ENCODE results near the gene NCAPD2. TPM values are rescaled to one million over a fixed set of nuclear protein-coding genes. Genes with fewer than 3 reads are reported as not detected.
"Not testable (repeated sequence)": the region's sequence is repeated elsewhere in the genome, so short reads cannot be mapped to it uniquely, and the experiment has no call there.

The NCAPD2 gene
- polyA plus RNA-seq, 1 donor = 32.0 TPM

DNA sequence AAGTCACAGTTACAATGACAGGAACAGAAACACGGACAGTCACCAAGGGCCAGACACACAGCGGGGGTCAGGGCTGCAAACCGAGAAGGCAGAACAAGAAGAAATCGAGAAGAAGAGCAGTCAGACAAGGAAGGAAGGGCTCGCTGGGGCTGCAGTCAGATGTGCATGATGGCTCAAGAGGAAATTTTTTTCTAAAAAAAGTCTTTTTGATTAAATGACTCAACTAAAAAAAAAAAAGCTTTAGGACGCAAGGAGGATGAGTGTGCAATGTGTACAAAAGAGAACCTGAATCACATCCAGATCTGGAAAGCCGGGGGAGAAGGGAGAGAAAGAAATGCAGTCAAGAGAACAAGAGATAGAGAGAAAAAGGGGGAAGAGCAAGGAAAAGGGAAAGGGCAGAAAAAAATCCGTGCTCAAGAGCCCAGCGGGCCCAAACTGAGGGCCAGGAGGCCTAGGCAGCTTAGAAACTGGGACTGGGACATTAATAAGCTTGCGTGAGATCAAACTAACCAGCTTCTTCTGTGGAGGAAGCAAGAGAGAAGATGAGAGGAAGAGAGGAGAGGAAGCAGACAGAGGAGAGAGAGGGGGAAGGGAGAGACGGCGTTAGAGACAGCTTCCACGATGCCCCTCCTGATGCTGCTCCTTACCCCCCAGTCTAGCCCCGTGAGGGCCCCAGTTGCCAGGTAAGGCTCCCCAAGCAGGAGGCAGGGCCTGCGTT lies 55.2 kb downstream of the NCAPD2 start:
- DNase-seq (ENCODE audit: low read depth) = no peak

DNA sequence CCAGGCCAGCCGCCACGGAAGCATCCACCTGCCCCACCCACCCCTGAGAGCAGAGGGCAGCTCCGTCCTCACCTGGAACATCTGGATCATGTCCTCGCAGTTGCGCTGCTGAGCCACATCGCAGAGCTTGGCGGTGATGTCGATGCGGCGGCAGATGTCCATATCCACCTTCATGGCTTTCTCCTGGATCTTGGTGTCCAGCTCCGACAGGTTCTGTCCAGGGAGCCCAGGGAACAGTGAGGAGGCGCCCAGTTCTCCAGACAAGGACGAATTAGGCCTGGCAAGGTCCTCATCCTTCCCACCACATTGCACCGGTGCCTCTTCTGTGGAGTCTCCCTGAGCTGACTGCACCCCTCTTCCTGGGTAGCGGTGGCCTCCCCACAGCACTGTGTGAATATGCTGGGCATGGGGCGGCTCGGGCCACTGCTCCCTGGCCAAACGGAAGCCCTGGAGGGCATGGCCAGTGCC lies 55.8 kb downstream of the NCAPD2 start:
- no peak for DNase-seq (ENCODE audit: low read depth)

- DNase-seq (ENCODE audit: low read depth) = no peak
Measured at GRCh38 chr12:6550294-6551062, 56.6 kb downstream of the NCAPD2 start.

DNA sequence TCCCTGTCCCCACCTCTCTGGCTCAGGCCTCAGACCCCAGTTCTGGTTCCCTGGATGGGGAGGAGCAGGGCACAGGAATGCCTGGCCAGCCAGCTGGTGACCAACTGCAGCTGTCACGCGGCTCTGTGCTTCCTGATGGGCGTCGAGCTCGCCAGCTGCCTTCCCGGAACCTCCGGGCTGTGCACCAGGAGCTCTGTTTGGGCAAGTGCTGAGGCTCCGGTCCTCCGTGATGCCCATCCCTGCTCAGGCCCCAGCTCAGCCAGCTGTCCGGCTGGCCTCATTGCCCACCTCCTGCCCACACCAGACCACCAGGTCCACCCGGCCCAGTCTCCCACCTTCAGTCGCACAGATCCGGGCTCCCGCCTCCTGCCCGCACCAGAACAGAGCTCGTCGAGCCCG lies 57.2 kb downstream of the NCAPD2 start:
- DNase-seq (ENCODE audit: low read depth) = no peak

- DNase-seq (ENCODE audit: low read depth) = no peak
Measured at GRCh38 chr12:6551496-6552139, 57.7 kb downstream of the NCAPD2 start.

- DNase-seq (ENCODE audit: low read depth) = no peak
Measured at GRCh38 chr12:6552140-6552551, 58.2 kb downstream of the NCAPD2 start.

GRCh38 chr12:6553051-6553868 lies 59.4 kb downstream of the NCAPD2 start:
- no peak for DNase-seq (ENCODE audit: low read depth)

DNA sequence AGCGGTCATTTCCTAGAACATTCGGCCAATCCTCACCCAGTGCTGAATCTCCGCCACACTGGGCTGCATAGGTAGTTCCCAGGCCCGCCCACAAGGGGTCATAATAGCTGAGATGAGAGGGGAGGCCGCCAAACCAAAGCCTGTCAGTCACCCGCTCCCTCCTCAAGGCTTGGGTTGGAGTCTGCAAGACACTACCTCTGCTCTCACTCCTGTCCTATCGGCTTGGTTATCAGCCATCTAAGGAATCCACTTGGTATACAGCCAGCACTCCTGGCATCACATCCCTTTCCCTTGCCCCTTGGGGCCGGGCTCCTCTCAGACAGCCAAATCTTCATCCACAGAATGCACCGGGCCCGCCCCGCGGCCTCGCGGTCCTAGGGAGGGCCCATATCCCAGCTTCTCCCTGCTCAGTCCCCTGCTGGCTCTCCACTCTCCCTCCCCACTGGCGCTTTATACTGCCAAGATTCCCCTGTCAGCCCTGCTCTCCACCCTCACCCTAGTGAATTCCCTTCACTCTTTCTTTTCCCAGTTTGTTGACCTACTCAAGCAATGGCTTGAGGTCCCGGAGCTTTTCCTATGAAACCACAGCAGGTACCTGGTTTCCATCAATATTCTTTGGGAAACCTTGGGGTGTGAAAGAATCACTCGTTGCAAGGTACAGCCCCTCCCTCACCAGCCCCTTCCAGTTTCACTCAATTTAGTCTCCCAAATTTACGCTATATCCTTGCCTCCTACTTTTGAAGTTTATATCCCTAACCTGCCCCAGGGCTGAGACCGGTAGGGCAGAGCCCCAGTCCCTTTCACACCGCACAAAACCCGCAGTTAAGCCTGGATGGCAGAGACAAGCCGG lies 60.5 kb downstream of the NCAPD2 start:
- DNase-seq (ENCODE audit: low read depth) = no peak

DNA sequence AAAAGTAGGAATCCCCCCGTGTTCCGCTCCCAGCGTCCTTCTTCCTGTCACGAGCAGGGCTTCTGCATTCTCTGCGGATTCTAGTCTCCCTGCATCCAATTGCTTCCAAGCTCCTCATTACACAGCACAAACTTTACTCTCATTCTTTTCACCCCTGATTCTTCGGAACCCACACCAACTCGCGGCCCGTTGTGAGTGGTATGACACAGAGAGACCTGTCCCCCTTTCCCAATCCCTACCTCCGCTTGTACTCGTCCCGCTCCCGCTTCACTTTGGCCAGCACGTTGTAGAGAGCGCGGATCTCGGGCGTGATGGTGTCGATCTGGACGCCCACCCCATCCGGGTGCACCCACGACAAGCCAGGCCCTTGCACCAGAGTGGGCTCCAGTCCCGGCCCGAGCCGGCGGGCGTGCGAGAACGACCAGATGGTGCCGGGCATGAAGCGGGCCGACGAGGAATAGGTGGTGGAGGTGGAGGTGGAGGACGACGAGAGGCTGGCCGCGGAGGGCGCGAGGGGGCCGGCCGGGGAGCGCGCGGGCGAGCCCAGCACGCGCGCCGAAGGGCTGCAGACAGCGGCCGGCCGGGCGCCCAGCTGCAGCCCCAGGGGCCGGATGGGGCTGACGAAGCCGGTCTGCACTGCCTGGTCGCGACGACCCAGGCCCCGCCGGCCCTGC lies 61.3 kb downstream of the NCAPD2 start:
- no peak for DNase-seq (ENCODE audit: low read depth)

DNA sequence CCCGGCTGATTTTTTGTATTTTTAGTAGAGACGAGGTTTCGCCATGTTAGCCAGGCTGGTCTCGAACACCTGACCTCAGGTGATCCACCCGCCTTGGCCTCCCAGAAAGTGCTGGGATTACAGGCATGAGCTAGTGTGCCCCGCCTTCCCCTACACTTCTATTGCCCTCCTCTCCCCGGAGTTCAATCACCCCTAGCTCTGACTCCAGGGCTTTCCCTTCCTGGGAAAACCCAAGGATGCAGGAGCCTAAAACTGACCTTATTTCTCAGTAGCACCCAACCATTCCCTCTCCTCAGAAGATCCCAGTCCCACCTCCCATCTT lies 62.6 kb downstream of the NCAPD2 start:
- not testable (repeated sequence) for DNase-seq (ENCODE audit: low read depth)

- no peak for DNase-seq (ENCODE audit: low read depth)
Measured at GRCh38 chr12:6556857-6557256, 63.0 kb downstream of the NCAPD2 start.

DNA sequence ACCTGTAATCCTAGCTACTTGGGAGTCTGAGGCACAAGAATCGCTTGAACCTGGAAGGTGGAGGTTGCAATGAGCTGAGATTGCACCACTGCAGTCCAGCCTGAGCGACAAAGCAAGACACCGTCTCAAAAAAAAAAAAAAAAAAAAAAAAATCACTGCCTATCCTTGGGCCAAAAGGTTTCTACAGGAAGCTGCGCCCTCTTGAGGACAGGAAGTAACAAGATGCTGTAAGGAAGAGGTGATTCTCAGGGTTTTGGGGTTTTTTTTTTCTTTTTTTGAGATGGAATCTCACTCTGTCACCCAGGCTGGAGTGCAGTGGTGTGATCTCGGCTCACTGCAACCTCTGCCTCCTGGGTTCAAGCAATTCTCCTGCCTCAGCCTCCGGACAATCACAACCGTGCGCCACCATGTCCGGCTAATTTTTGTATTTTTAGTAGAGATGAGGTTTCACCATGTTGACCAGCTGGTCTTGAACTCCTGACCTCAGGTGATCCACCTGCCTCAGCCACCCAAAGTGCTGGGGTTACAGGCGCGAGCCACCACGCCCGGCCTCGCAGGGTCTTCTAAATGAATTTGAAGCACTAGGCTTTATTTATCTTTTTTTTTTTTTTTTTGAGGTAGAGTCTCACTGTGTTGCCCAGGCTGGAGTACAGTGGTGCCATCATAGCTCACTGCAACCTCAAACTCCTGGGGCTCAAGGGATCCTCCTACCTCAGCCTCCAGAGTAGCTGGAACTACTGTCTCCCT lies 64.3 kb downstream of the NCAPD2 start:
- DNase-seq (ENCODE audit: low read depth) = not testable (repeated sequence)

- no peak for DNase-seq (ENCODE audit: low read depth)
Measured at GRCh38 chr12:6559500-6559899, 65.6 kb downstream of the NCAPD2 start.

DNA sequence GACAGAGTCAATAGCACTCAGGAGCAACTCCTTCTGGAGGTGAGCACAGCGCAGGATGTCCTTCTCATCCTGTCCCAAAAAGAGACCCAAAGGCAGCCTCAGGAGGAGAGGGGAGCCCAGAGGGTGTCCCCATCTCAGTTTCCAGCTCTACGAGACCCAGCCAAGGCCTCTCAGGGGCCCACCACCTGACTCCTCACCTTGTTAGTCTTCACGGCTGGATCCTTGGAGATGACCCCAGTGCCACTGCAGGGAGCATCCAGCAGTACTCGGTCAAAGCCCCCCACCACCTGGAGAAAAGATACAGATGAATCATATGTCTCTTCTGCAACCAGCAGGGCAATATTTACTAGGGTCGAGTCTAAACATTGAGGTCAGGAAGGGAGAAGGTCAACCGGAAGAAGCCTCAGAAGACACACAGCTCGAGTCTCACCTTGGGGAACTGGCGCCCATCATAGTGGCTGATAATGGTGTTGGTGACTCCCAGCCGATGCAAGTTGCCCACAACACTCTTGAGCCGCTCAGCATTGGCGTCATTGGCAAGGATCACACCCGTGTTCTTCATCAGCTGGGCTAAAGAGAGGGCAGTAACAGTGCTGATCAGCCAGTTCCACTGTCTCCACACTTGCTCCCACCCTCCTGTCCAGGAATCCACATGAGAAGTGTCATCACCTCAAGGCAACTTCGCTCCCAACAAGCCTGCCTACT lies 66.8 kb downstream of the NCAPD2 start:
- no peak for DNase-seq (ENCODE audit: low read depth)

DNA sequence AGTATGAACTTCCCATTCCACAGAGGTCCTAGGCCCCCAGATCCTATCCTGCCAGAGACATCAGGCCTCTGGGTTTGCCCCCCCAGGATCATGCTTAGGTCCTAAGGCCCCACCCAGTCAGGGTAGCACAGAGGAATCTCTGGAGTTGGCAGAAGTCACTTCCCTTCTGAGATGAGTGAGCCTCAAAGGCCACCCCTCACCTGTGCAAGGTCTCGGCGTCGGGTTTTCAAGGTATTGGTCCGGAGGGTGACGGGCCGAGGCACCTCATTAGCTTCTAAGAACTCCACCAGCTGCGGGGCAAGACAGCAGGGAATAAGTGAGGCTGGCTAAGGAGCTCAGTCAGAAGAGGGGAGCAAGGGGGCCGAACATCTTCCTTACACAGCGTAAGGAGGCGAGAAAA lies 69.0 kb downstream of the NCAPD2 start:
- no peak for DNase-seq (ENCODE audit: low read depth)

DNA sequence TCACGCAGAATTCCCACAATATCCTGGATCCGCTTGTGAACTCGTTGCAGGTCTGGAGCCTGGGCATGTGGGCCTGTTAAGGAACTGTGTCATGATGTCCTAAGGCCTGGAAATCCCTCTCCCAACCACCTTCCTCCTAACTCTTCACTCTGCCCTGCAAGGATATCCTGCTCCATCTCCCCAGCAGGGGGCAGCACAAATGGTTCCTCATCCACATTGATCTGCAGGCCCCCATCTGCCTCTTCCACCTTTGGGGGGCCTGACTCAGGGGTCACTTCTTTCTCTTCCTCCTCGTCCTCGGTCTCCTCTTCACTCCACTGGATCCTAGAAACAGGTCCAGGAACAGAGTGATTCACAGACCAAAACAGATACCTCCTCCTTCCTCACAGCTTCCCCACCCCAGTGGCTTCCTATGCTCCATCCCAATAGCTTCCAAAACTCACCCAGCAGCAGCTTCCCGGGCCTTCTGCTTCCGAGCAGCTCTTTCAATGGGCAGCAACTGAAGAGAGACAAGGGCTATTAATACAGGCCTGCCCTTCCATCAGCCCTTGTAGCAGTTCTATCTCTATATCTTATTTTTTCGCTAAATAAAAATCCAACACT lies 69.6 kb downstream of the NCAPD2 start:
- no peak for DNase-seq (ENCODE audit: low read depth)

DNA sequence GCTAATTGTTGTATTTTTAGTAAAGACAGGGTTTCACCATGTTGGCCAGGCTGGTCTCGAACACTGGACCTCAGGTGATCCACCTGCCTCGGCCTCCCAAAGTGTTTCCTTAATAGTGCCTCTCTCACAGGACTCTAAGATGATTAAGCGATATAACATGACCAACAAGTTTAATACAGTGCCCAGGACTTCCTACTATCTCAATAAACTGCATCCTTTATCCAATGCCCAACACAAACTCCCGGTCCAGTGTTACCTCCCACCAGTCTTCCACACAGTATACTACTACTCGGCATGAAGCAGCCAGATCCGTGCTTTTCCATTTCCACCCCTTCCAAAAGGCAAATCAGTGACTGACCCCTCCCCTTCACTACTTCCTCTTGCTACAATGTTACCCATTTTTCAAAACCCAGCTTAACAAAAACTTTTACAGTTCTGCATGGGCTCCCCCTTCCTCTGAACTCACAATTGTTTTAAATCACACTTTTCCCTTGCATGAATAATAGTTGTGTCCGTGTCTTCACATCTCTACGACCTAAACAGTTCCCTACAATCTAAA lies 73.3 kb downstream of the NCAPD2 start:
- no peak for DNase-seq (ENCODE audit: low read depth)

GRCh38 chr12:6569312-6569711 lies 75.4 kb downstream of the NCAPD2 start:
- no peak for DNase-seq (ENCODE audit: low read depth)

All from forelimb muscle (tissue), 1 donor.